SKM-1 treated with dmso at 0.1 percent for 144 hours (cell line): Measurements from ENCODE around the gene MRTO4.
A peak's percentile ranks its signal among the peaks of the same experiment; 100 is the strongest.
"Not testable (repeated sequence)": the region's sequence is repeated elsewhere in the genome, so short reads cannot be mapped to it uniquely, and the experiment has no call there.

ENCODE experiments used
- DNase-seq: peaks from one replicate; lab custom pipeline; 2025; ENCODE audit not compliant: unreplicated experiment; lab: John Stamatoyannopoulos, UW

Gene MRTO4

GRCh38 chr1:19251305-19252196, at the start of gene MRTO4, which contains the start of gene EMC1:
Gene MRTO4, plus strand, starts transcription at chr1:19251805. Its CDS starts 31 bp downstream, at chr1:19251836.
Gene EMC1, minus strand, starts transcription at chr1:19251524. Its CDS starts 15 bp downstream, at chr1:19251509.
- peak; percentile 85 for DNase-seq

GRCh38 chr1:19202396-19202795, 49.2 kb upstream of the MRTO4 start:
- no peak for DNase-seq

- DNase-seq = no peak
Measured at GRCh38 chr1:19203440-19203839, 48.2 kb upstream of the MRTO4 start.

- DNase-seq = no peak
Measured at GRCh38 chr1:19204446-19205266, 46.9 kb upstream of the MRTO4 start.

GRCh38 chr1:19205403-19205802, 46.2 kb upstream of the MRTO4 start:
- DNase-seq = no peak

GRCh38 chr1:19205845-19206244, 45.8 kb upstream of the MRTO4 start:
- no peak for DNase-seq

GRCh38 chr1:19206947-19207346, 44.7 kb upstream of the MRTO4 start:
- no peak for DNase-seq

- no peak for DNase-seq
Measured at GRCh38 chr1:19208710-19209438, 42.7 kb upstream of the MRTO4 start.

GRCh38 chr1:19209439-19209989, 42.1 kb upstream of the MRTO4 start:
- DNase-seq = no peak

- peak; percentile 94 for DNase-seq
Measured at GRCh38 chr1:19209990-19210771, 41.4 kb upstream of the MRTO4 start, which contains the start of gene UBR4. Gene UBR4, minus strand, starts transcription at chr1:19210266. Its CDS starts 18 bp downstream, at chr1:19210248.

- DNase-seq = peak; percentile 3
Measured at GRCh38 chr1:19210772-19211549, 40.6 kb upstream of the MRTO4 start.

GRCh38 chr1:19212167-19212566, 39.4 kb upstream of the MRTO4 start:
- no peak for DNase-seq

- DNase-seq = no peak
Measured at GRCh38 chr1:19213580-19213979, 38.0 kb upstream of the MRTO4 start.

GRCh38 chr1:19216585-19216984, 35.0 kb upstream of the MRTO4 start:
- not testable (repeated sequence) for DNase-seq

GRCh38 chr1:19219451-19219850, 32.2 kb upstream of the MRTO4 start:
- no peak for DNase-seq

GRCh38 chr1:19220080-19220846, 31.3 kb upstream of the MRTO4 start:
- DNase-seq = no peak

- DNase-seq = no peak
Measured at GRCh38 chr1:19220991-19221390, 30.6 kb upstream of the MRTO4 start.

- DNase-seq = no peak
Measured at GRCh38 chr1:19222573-19222972, 29.0 kb upstream of the MRTO4 start.
